HEK293 (cell line): ENCODE measurements around the gene TMEM121B.

Source experiments
- CTCF ChIA-PET: fragments of 350-600 bp; formaldehyde crosslinking; extraction: SDS; loops from one replicate; lab custom pipeline; 2021; ENCODE audit warnings: antibody characterized with exemption; lab: Yijun Ruan, JAX
- POLR2A ChIA-PET: fragments of 300-600 bp; formaldehyde crosslinking; extraction: SDS; loops from one replicate; lab custom pipeline; 2020; ENCODE audit warnings: antibody characterized with exemption, inconsistent platforms; lab: Yijun Ruan, JAX
- H3K27ac ChIP-seq: fragments of 200-500 bp; sonication (Bioruptor generic); 2 replicates; pipeline ENCODE4 v1.5.1; 2014; ENCODE audit warnings: low read depth, low read length, control low read depth, inconsistent platforms; ENCODE audit errors: extremely low read depth
- H3K36me3 ChIP-seq, 2 experiments: fragments of 200-500 bp in 1 of 2; sonication (Bioruptor generic) in 1 of 2; 1 replicate in 1 of 2; 2 replicates in 1 of 2; pipeline ENCODE4 v1.5.1; 2014 to 2017; ENCODE audit warnings: inconsistent platforms in 2 of 2, low read length in 2 of 2; ENCODE audit not compliant: control insufficient read depth in 2 of 2, insufficient read depth in 1 of 2
- H3K4me1 ChIP-seq: fragments of 200-500 bp; sonication (Bioruptor generic); 2 replicates; pipeline ENCODE4 v1.5.1; 2014; ENCODE audit warnings: mild to moderate bottlenecking, low read length, inconsistent platforms; ENCODE audit not compliant: control insufficient read depth, insufficient read depth
- H3K4me3 ChIP-seq: 2 replicates; pipeline ENCODE4 v1.5.1; 2011; ENCODE audit warnings: low read depth, mild to moderate bottlenecking, control low read depth, low read length, moderate library complexity
- H3K9me3 ChIP-seq: fragments of 200-500 bp; sonication (Bioruptor generic); 2 replicates; pipeline ENCODE4 v1.5.1; 2014; ENCODE audit warnings: low read depth, low read length, inconsistent platforms; ENCODE audit not compliant: control insufficient read depth, insufficient read depth
- HOXC10 ChIP-seq: sonication (generic); formaldehyde crosslinking; IDR thresholded peaks from 2 replicates; pipeline ENCODE4 v1.8.1; 2023; ENCODE audit warnings: mild to moderate bottlenecking, missing genetic modification reagents
- INSM2 ChIP-seq: fragments of 450-650 bp; formaldehyde crosslinking; IDR thresholded peaks from 2 replicates; pipeline ENCODE4 v1.5.1; 2016; ENCODE audit warnings: missing biosample characterization, missing genetic modification characterization
- KLF1 ChIP-seq: fragments of 450-650 bp; formaldehyde crosslinking; IDR thresholded peaks from 2 replicates; pipeline ENCODE4 v1.5.1; 2016; ENCODE audit warnings: missing biosample characterization, missing genetic modification characterization
- KLF7 ChIP-seq: fragments of 450-650 bp; formaldehyde crosslinking; IDR thresholded peaks from 2 replicates; pipeline ENCODE4 v1.5.1; 2016; ENCODE audit warnings: missing biosample characterization, missing genetic modification characterization, borderline replicate concordance
- PRDM1 ChIP-seq: fragments of 450-650 bp; formaldehyde crosslinking; IDR thresholded peaks from 2 replicates; pipeline ENCODE4; 2016; ENCODE audit warnings: missing biosample characterization, missing genetic modification characterization
- SP7 ChIP-seq: fragments of 450-650 bp; formaldehyde crosslinking; IDR thresholded peaks from 2 replicates; pipeline ENCODE4 v1.5.1; 2016; ENCODE audit warnings: missing biosample characterization, missing genetic modification characterization
- YY1 ChIP-seq: fragments of 450-650 bp; formaldehyde crosslinking; IDR thresholded peaks from 2 replicates; pipeline ENCODE4 v1.5.1; 2018; ENCODE audit warnings: missing biosample characterization, missing genetic modification characterization
- ZBTB10 ChIP-seq: fragments of 450-650 bp; formaldehyde crosslinking; IDR thresholded peaks from 2 replicates; pipeline ENCODE4 v1.5.1; 2016; ENCODE audit warnings: missing biosample characterization, missing genetic modification characterization
- ZBTB48 ChIP-seq: fragments of 450-650 bp; formaldehyde crosslinking; IDR thresholded peaks from 2 replicates; pipeline ENCODE4 v1.5.1; 2016; ENCODE audit warnings: missing biosample characterization, missing genetic modification characterization
- ZBTB7A ChIP-seq: fragments of 450-650 bp; formaldehyde crosslinking; IDR thresholded peaks from 2 replicates; pipeline ENCODE4 v1.5.1; 2016; ENCODE audit warnings: low read depth, missing biosample characterization, missing genetic modification characterization
- ZBTB8A ChIP-seq: fragments of 450-650 bp; formaldehyde crosslinking; IDR thresholded peaks from 2 replicates; pipeline ENCODE4 v1.5.1; 2016; ENCODE audit warnings: missing biosample characterization, missing genetic modification characterization
- ZIC2 ChIP-seq: fragments of 450-650 bp; formaldehyde crosslinking; IDR thresholded peaks from 2 replicates; pipeline ENCODE4 v1.5.1; 2016; ENCODE audit warnings: missing biosample characterization, missing genetic modification characterization
- ZNF175 ChIP-seq: fragments of 450-650 bp; formaldehyde crosslinking; IDR thresholded peaks from 2 replicates; pipeline ENCODE4 v1.5.1; 2016; ENCODE audit warnings: missing biosample characterization, missing genetic modification characterization
- ZNF2 ChIP-seq: fragments of 450-650 bp; formaldehyde crosslinking; IDR thresholded peaks from 2 replicates; pipeline ENCODE4 v1.5.1; 2016; ENCODE audit warnings: missing biosample characterization, missing genetic modification characterization
- ZNF23 ChIP-seq: fragments of 450-650 bp; formaldehyde crosslinking; IDR thresholded peaks from 2 replicates; pipeline ENCODE4 v1.5.1; 2016; ENCODE audit warnings: missing biosample characterization, missing genetic modification characterization, borderline replicate concordance
- ZNF311 ChIP-seq: fragments of 450-650 bp; formaldehyde crosslinking; IDR thresholded peaks from 2 replicates; pipeline ENCODE4 v1.5.1; 2017; ENCODE audit warnings: missing biosample characterization, missing genetic modification characterization, borderline replicate concordance
- ZNF341 ChIP-seq: fragments of 450-650 bp; formaldehyde crosslinking; IDR thresholded peaks from 2 replicates; pipeline ENCODE4; 2016; ENCODE audit warnings: low read depth, missing biosample characterization, missing genetic modification characterization
- ZNF366 ChIP-seq: fragments of 450-650 bp; formaldehyde crosslinking; conservative IDR thresholded peaks from 2 replicates; pipeline ENCODE4 v1.5.1; 2016; ENCODE audit warnings: missing biosample characterization, missing genetic modification characterization
- ZNF48 ChIP-seq: fragments of 450-650 bp; formaldehyde crosslinking; IDR thresholded peaks from 2 replicates; pipeline ENCODE4 v1.5.1; 2016; ENCODE audit warnings: missing biosample characterization, missing genetic modification characterization
- ZNF704 ChIP-seq: fragments of 450-650 bp; formaldehyde crosslinking; IDR thresholded peaks from 2 replicates; pipeline ENCODE4 v1.5.1; 2016; ENCODE audit warnings: missing biosample characterization, missing genetic modification characterization
- ZNF830 ChIP-seq: fragments of 450-650 bp; IDR thresholded peaks from 2 replicates; pipeline ENCODE4 v1.5.0; 2018; ENCODE audit warnings: missing biosample characterization, missing genetic modification characterization, low read depth, mild to moderate bottlenecking, moderate library complexity
- ZSCAN23 ChIP-seq: fragments of 450-650 bp; formaldehyde crosslinking; IDR thresholded peaks from 2 replicates; pipeline ENCODE4 v1.5.1; 2016; ENCODE audit warnings: missing biosample characterization, missing genetic modification characterization
- ZXDB ChIP-seq: fragments of 450-650 bp; formaldehyde crosslinking; IDR thresholded peaks from 2 replicates; pipeline ENCODE4 v1.5.1; 2016; ENCODE audit warnings: missing biosample characterization, missing genetic modification characterization
- TF ChIP-seq, protein P1 (sequence below): fragments of 450-650 bp; formaldehyde crosslinking; IDR thresholded peaks from 2 replicates; pipeline ENCODE4 v1.5.1; 2016; ENCODE audit warnings: missing biosample characterization, missing genetic modification characterization
- TF ChIP-seq, protein P2 (sequence below): fragments of 450-650 bp; formaldehyde crosslinking; IDR thresholded peaks from 2 replicates; pipeline ENCODE4 v1.5.1; 2016; ENCODE audit warnings: missing biosample characterization, missing genetic modification characterization

The TMEM121B gene

GRCh38 chr22:17096071-17096470 lies 25.1 kb downstream of the TMEM121B start (continued):
- TF ChIP-seq ZBTB10 (tag by site-specific recombination) (no peak), ZXDB (tag by site-specific recombination) (no peak), ZNF311 (no peak), KLF1 (no peak), ZNF175 (tag by site-specific recombination) (no peak), HOXC10 (CRISPR knock-in tag) (no peak)
- TF ChIP-seq, protein P1, sequence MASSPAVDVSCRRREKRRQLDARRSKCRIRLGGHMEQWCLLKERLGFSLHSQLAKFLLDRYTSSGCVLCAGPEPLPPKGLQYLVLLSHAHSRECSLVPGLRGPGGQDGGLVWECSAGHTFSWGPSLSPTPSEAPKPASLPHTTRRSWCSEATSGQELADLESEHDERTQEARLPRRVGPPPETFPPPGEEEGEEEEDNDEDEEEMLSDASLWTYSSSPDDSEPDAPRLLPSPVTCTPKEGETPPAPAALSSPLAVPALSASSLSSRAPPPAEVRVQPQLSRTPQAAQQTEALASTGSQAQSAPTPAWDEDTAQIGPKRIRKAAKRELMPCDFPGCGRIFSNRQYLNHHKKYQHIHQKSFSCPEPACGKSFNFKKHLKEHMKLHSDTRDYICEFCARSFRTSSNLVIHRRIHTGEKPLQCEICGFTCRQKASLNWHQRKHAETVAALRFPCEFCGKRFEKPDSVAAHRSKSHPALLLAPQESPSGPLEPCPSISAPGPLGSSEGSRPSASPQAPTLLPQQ (tag by site-specific recombination): no peak

DNA sequence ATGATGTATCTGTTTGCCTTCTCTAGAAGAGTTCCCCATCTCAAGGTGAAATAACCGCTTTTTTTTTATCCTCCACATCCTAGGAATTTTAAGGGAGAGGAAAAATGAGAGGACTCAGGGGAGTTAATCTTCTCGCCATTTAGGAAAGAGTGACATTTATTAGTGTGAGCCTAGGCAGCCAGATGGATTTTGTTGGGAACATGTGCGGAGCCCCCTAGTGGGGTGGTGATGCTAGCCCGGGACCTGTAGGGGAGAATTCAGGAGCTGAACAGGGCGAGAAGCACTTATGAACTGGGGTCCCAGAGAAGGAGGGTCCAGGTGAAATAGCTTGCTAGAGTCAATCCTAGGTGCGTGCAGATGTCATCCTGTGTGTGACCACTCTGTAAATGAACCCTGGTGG lies 25.6 kb downstream of the TMEM121B start:
- POLR2A ChIA-PET: interaction anchor here (0.7 kb wide), 1 partner anchor 12 kb away, joined by 3 read pairs; no protein-coding TSS in a partner anchor
- CTCF ChIA-PET: interaction anchor here (0.6 to 2.8 kb wide), 12 partner anchors 9 to 507 kb away, joined by 3 to 13 read pairs (median 6); no protein-coding TSS in a partner anchor
- no peak for TF ChIP-seq ZNF48 (tag by site-specific recombination)
- no peak for TF ChIP-seq ZBTB8A (tag by site-specific recombination)
- no peak for TF ChIP-seq ZNF2 (tag by site-specific recombination)
- no peak for TF ChIP-seq YY1 (tag by site-specific recombination)
- no peak for TF ChIP-seq KLF7 (tag by site-specific recombination)
- TF ChIP-seq ZNF23 (tag by site-specific recombination): no peak
- TF ChIP-seq ZBTB48 (tag by site-specific recombination): no peak
- no peak for TF ChIP-seq SP7

GRCh38 chr22:17093081-17093480 lies 28.1 kb downstream of the TMEM121B start:
- ChIA-PET POLR2A (interaction anchor here (0.6 kb wide), 1 partner anchor 41 kb away, joined by 3 read pairs; no protein-coding TSS in a partner anchor), CTCF (interaction anchor here (0.7 to 0.9 kb wide), 2 partner anchors 25 to 78 kb away, joined by 3 to 4 read pairs; no protein-coding TSS in a partner anchor)
- no peak overlapping the region for H3K27ac ChIP-seq
- no peaks in the 10 kb centered on the region for H3K9me3 ChIP-seq
- H3K36me3 ChIP-seq: peaks cover 0 to 7% of the 10 kb centered on the region in 2 experiments; a peak in 1 of 3 replicates
- no peak overlapping the region for H3K4me3 ChIP-seq
- no peaks in the 10 kb centered on the region for H3K4me1 ChIP-seq
- TF ChIP-seq ZNF366: no peak
- no peak for TF ChIP-seq INSM2
- TF ChIP-seq ZNF704 (tag by site-specific recombination): no peak
- TF ChIP-seq ZNF341 (tag by site-specific recombination): no peak
- TF ChIP-seq PRDM1 (tag by site-specific recombination): no peak
- TF ChIP-seq, protein P2, sequence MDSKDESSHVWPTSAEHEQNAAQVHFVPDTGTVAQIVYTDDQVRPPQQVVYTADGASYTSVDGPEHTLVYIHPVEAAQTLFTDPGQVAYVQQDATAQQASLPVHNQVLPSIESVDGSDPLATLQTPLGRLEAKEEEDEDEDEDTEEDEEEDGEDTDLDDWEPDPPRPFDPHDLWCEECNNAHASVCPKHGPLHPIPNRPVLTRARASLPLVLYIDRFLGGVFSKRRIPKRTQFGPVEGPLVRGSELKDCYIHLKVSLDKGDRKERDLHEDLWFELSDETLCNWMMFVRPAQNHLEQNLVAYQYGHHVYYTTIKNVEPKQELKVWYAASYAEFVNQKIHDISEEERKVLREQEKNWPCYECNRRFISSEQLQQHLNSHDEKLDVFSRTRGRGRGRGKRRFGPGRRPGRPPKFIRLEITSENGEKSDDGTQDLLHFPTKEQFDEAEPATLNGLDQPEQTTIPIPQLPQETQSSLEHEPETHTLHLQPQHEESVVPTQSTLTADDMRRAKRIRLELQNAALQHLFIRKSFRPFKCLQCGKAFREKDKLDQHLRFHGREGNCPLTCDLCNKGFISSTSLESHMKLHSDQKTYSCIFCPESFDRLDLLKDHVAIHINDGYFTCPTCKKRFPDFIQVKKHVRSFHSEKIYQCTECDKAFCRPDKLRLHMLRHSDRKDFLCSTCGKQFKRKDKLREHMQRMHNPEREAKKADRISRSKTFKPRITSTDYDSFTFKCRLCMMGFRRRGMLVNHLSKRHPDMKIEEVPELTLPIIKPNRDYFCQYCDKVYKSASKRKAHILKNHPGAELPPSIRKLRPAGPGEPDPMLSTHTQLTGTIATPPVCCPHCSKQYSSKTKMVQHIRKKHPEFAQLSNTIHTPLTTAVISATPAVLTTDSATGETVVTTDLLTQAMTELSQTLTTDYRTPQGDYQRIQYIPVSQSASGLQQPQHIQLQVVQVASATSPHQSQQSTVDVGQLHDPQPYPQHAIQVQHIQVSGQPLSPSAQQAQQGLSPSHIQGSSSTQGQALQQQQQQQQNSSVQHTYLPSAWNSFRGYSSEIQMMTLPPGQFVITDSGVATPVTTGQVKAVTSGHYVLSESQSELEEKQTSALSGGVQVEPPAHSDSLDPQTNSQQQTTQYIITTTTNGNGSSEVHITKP (tag by site-specific recombination): no peak
- no peak for TF ChIP-seq ZSCAN23
- no peak for TF ChIP-seq ZBTB7A (tag by site-specific recombination)
- TF ChIP-seq ZNF830 (tag by site-specific recombination): no peak
- TF ChIP-seq ZIC2 (tag by site-specific recombination): no peak

More for the DNA sequence above, 25.6 kb downstream of the TMEM121B start:
- Histone ChIP-seq H3K4me3 (no peak overlapping the region), H3K9me3 (no peaks in the 10 kb centered on the region), H3K36me3 (peaks cover 0 to 31% of the 10 kb centered on the region in 2 experiments; a peak in 1 of 3 replicates), H3K27ac (no peak overlapping the region), H3K4me1 (no peaks in the 10 kb centered on the region)
